Esophagus squamous epithelium (tissue), 4 donors: ENCODE data around the gene UNKL.

Source experiments
- POLR2A ChIP-seq, 4 donors: fragments of 450-650 bp; IDR thresholded peaks; one replicate each; pipeline ENCODE4 v1.6.1; 2017; ENCODE audit warnings: antibody characterized with exemption in 4 of 4, mild to moderate bottlenecking in 4 of 4, moderate library complexity in 3 of 4
- TF ChIP-seq, protein P1 (sequence below), 6 experiments: fragments of 450-650 bp in 4 of 6; fragments of 200-600 bp in 2 of 6; sonication (generic) in 2 of 6; IDR thresholded peaks; one replicate each; pipeline ENCODE4 v1.5.1; 2016 to 2019; ENCODE audit warnings: antibody characterized with exemption in 6 of 6, mild to moderate bottlenecking in 4 of 6, moderate library complexity in 4 of 6

GRCh38 chr16:1344499-1344898, 70.0 kb downstream of the UNKL start:
- TF ChIP-seq, protein P1, sequence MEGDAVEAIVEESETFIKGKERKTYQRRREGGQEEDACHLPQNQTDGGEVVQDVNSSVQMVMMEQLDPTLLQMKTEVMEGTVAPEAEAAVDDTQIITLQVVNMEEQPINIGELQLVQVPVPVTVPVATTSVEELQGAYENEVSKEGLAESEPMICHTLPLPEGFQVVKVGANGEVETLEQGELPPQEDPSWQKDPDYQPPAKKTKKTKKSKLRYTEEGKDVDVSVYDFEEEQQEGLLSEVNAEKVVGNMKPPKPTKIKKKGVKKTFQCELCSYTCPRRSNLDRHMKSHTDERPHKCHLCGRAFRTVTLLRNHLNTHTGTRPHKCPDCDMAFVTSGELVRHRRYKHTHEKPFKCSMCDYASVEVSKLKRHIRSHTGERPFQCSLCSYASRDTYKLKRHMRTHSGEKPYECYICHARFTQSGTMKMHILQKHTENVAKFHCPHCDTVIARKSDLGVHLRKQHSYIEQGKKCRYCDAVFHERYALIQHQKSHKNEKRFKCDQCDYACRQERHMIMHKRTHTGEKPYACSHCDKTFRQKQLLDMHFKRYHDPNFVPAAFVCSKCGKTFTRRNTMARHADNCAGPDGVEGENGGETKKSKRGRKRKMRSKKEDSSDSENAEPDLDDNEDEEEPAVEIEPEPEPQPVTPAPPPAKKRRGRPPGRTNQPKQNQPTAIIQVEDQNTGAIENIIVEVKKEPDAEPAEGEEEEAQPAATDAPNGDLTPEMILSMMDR (IDR thresholded peaks at IDR 0.05): no peak
- no peak for TF ChIP-seq POLR2A (IDR thresholded peaks at IDR 0.05)
